ENCODE measurements around the gene CSNK1A1. TPM values are rescaled to one million over a fixed set of nuclear protein-coding genes. Genes with fewer than 3 reads are reported as not detected.
"Not testable (repeated sequence)": the region's sequence is repeated elsewhere in the genome, so short reads cannot be mapped to it uniquely, and the experiment has no call there.

Gene CSNK1A1
- total and polyA plus RNA-seq, 4 donors = 43.0 to 108 (median 78.2) TPM

GRCh38 chr5:149448431-149448830, 102.8 kb downstream of the CSNK1A1 start (continued):
- TF ChIP-seq REST (IDR thresholded peaks at IDR 0.05) (no peak), YY1 (IDR thresholded peaks at IDR 0.05) (no peak), JUND (IDR thresholded peaks at IDR 0.05) (no peak), FOXA2 (IDR thresholded peaks at IDR 0.05) (no peak), FOXA1 (IDR thresholded peaks at IDR 0.05) (no peak), EGR1 (IDR thresholded peaks at IDR 0.05; ENCODE audit: low read depth in 2 of 2) (no peak), RAD21 (IDR thresholded peaks at IDR 0.05) (no peak), SP1 (IDR thresholded peaks at IDR 0.05) (no peak)
- TF ChIP-seq, protein P1, sequence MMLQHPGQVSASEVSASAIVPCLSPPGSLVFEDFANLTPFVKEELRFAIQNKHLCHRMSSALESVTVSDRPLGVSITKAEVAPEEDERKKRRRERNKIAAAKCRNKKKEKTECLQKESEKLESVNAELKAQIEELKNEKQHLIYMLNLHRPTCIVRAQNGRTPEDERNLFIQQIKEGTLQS (IDR thresholded peaks at IDR 0.05) = no peak

DNA sequence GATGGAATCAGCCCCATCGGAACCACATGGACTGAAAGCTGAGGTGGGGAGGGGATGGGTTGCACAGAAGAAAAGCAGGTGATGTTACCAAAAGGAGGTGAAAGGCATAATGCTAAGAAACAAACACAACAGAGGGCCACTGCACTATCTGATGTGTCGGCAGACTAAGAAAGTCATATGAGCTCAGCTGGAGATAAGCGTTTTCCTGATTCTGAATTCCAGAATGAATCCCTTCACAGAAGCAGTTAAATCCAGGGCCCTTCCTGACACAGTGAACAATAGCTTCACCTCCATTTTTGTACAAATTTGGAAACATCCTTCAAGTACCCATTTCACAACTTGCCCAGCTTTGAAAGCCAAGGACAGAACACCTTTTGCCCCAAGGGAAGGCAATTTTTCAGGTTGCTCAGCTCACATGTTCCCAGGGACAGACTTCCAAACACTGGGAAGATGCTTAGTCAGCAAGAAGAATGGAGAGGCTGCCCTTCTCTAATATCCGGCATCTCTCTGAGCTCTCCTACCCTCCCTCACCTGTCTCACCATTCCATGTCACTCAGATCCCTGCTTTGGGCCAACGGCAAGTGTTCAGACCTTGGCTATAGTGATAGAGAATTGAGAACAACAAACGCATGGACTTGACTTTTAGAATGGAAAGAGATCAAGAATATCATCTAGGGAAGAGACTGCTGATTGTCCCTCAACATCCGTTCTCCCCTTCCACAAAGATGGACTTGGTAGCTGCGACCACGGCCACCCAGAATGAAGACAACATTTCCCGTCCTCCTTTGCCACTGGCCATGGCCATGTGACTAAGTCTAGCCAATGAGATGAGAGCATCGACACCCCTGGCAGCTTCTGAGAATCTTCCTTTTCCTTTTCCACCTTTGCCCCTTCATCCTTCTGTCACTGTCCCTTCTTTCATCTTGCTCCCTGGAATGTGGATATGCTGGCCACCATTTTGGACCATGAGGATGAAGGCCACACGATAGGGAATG, 103.6 kb downstream of the CSNK1A1 start:
- no peaks in the 10 kb centered on the region for H3K36me3 ChIP-seq (ENCODE audit: control insufficient read depth in 4 of 4, insufficient read depth in 3 of 4, low read depth in 1 of 4, low read length in 3 of 4)
- no peak overlapping the region for H3K4me3 ChIP-seq (ENCODE audit: low read depth in 1 of 3, low read length in 3 of 3)
- no peaks in the 10 kb centered on the region for H3K27me3 ChIP-seq (ENCODE audit: control insufficient read depth in 4 of 4, insufficient read depth in 4 of 4, low read length in 3 of 4)
- H3K27ac ChIP-seq (ENCODE audit: low read depth in 1 of 2, low read length in 2 of 2) = peak overlapping the region; percentile 31 to 34
- 85% methylated on average over 12 of the region's 12 CpGs for WGBS
- no peak overlapping the region for H3K9ac ChIP-seq (ENCODE audit: low read depth in 1 of 2, low read length in 2 of 2)
- peaks cover 0 to 4% (median 2%) of the 10 kb centered on the region in 4 donors for H3K4me1 ChIP-seq (ENCODE audit: control insufficient read depth in 4 of 4, insufficient read depth in 4 of 4, low read length in 3 of 4)
- no peak for DNase-seq (ENCODE audit: low spot score)
- H3K9me3 ChIP-seq (ENCODE audit: control insufficient read depth in 4 of 4, low read length in 3 of 4) = no peaks in the 10 kb centered on the region
- TF ChIP-seq HNF4A (conservative IDR thresholded peaks at IDR 0.05) (no peak), FOXA1 (IDR thresholded peaks at IDR 0.05) (no peak), RXRA (IDR thresholded peaks at IDR 0.05) (no peak), EGR1 (IDR thresholded peaks at IDR 0.05; ENCODE audit: low read depth in 2 of 2) (no peak), SP1 (IDR thresholded peaks at IDR 0.05) (no peak), RAD21 (IDR thresholded peaks at IDR 0.05) (no peak)
- TF ChIP-seq, protein P2, sequence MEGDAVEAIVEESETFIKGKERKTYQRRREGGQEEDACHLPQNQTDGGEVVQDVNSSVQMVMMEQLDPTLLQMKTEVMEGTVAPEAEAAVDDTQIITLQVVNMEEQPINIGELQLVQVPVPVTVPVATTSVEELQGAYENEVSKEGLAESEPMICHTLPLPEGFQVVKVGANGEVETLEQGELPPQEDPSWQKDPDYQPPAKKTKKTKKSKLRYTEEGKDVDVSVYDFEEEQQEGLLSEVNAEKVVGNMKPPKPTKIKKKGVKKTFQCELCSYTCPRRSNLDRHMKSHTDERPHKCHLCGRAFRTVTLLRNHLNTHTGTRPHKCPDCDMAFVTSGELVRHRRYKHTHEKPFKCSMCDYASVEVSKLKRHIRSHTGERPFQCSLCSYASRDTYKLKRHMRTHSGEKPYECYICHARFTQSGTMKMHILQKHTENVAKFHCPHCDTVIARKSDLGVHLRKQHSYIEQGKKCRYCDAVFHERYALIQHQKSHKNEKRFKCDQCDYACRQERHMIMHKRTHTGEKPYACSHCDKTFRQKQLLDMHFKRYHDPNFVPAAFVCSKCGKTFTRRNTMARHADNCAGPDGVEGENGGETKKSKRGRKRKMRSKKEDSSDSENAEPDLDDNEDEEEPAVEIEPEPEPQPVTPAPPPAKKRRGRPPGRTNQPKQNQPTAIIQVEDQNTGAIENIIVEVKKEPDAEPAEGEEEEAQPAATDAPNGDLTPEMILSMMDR (IDR thresholded peaks at IDR 0.05; ENCODE audit: low read depth, low read length, missing input control) = no peak

- not testable (repeated sequence) for H3K9ac ChIP-seq (ENCODE audit: low read depth in 1 of 2, low read length in 2 of 2)
These were observed 104.4 kb downstream of the CSNK1A1 start for GRCh38 chr5:149446794-149447193.

More at GRCh38 chr5:149446794-149447193, 104.4 kb downstream of the CSNK1A1 start:
- not testable (repeated sequence) for H3K4me1 ChIP-seq (ENCODE audit: control insufficient read depth in 4 of 4, insufficient read depth in 4 of 4, low read length in 3 of 4); DNase-seq (ENCODE audit: low spot score); H3K4me3 ChIP-seq (ENCODE audit: low read depth in 1 of 3, low read length in 3 of 3); H3K27me3 ChIP-seq (ENCODE audit: control insufficient read depth in 4 of 4, insufficient read depth in 4 of 4, low read length in 3 of 4); H3K9me3 ChIP-seq (ENCODE audit: control insufficient read depth in 4 of 4, low read length in 3 of 4); H3K36me3 ChIP-seq (ENCODE audit: control insufficient read depth in 4 of 4, insufficient read depth in 3 of 4, low read depth in 1 of 4, low read length in 3 of 4)
- peak overlapping the region in 1 of 2 donors; percentile 7 for H3K27ac ChIP-seq (ENCODE audit: low read depth in 1 of 2, low read length in 2 of 2)
- 96% methylated on average over 3 of the region's 3 CpGs for WGBS

Measured in liver (tissue), 9 donors.